ENCODE data around the gene TCOF1. TPM values are rescaled to one million over a fixed set of nuclear protein-coding genes. Genes with fewer than 3 reads are reported as not detected.
A peak's percentile ranks its signal among the peaks of the same experiment; 100 is the strongest.

TCOF1 gene
- total RNA-seq, 4 donors from 2014 or later = 27.4 to 46.0 (median 36.3) TPM

GRCh38 chr5:150396267-150396666 lies 38.8 kb downstream of the TCOF1 start:
- intact Hi-C loops (cut with DNase I) = no loop called here
- 89% methylated on average over 7 of the region's 7 CpGs for WGBS
- Histone ChIP-seq H3K4me1 (no peaks in the 10 kb centered on the region), H3K9me3 (no peaks in the 10 kb centered on the region), H3K4me3 (no peak overlapping the region), H3K27me3 (no peaks in the 10 kb centered on the region), H3K36me3 (peaks cover 71 to 100% (median 97%) of the 10 kb centered on the region in 4 donors), H3K27ac (replicated peaks in 1 of 4) (no peak overlapping the region)
- DNase-seq (ENCODE audit: extremely low spot score) = no peak
- TF ChIP-seq CTCF (IDR thresholded peaks at IDR 0.05) (no peak), EP300 (IDR thresholded peaks at IDR 0.05) (no peak), POLR2AphosphoS5 (IDR thresholded peaks at IDR 0.05) (no peak), POLR2A (IDR thresholded peaks at IDR 0.05; ENCODE audit: low read depth) (no peak)

GRCh38 chr5:150397146-150397781 lies 39.8 kb downstream of the TCOF1 start:
- Histone ChIP-seq H3K36me3 (peaks cover 63 to 100% (median 97%) of the 10 kb centered on the region in 4 donors), H3K9me3 (no peaks in the 10 kb centered on the region), H3K27me3 (no peaks in the 10 kb centered on the region), H3K27ac (replicated peaks in 1 of 4) (no peak overlapping the region), H3K4me1 (no peaks in the 10 kb centered on the region), H3K4me3 (no peak overlapping the region)
- intact Hi-C loops (cut with DNase I) = no loop called here
- TF ChIP-seq POLR2AphosphoS5 (IDR thresholded peaks at IDR 0.05) (no peak), CTCF (IDR thresholded peaks at IDR 0.05) (no peak), POLR2A (IDR thresholded peaks at IDR 0.05; ENCODE audit: low read depth) (no peak), EP300 (IDR thresholded peaks at IDR 0.05) (no peak)
- 91% methylated on average over 14 of the region's 14 CpGs for WGBS
- DNase-seq (ENCODE audit: extremely low spot score) = no peak

GRCh38 chr5:150397782-150398721 lies 40.6 kb downstream of the TCOF1 start:
- Histone ChIP-seq H3K4me1 (no peaks in the 10 kb centered on the region), H3K27ac (replicated peaks in 1 of 4) (no peak overlapping the region), H3K4me3 (no peak overlapping the region), H3K36me3 (peaks cover 55 to 100% (median 97%) of the 10 kb centered on the region in 4 donors), H3K27me3 (no peaks in the 10 kb centered on the region), H3K9me3 (no peaks in the 10 kb centered on the region)
- no peak for DNase-seq (ENCODE audit: extremely low spot score)
- intact Hi-C loops (cut with DNase I) = no loop called here
- TF ChIP-seq CTCF (IDR thresholded peaks at IDR 0.05) (no peak), POLR2AphosphoS5 (IDR thresholded peaks at IDR 0.05) (no peak), EP300 (IDR thresholded peaks at IDR 0.05) (no peak), POLR2A (IDR thresholded peaks at IDR 0.05; ENCODE audit: low read depth) (no peak)
- 95% methylated on average over 13 of the region's 13 CpGs for WGBS

- no peak overlapping the region for H3K27ac ChIP-seq (replicated peaks in 1 of 4)
- H3K36me3 ChIP-seq = peaks cover 46 to 100% (median 92%) of the 10 kb centered on the region in 4 donors
- H3K4me1 ChIP-seq = peaks cover 0 to 2% (median under 1%) of the 10 kb centered on the region in 4 donors
- DNase-seq (ENCODE audit: extremely low spot score) = no peak
- no peaks in the 10 kb centered on the region for H3K27me3 ChIP-seq
- 74% methylated on average over 9 of the region's 12 CpGs for WGBS
- no peaks in the 10 kb centered on the region for H3K9me3 ChIP-seq
- H3K4me3 ChIP-seq = no peak overlapping the region
- TF ChIP-seq EP300 (IDR thresholded peaks at IDR 0.05) = no peak
- TF ChIP-seq CTCF (IDR thresholded peaks at IDR 0.05) = peak in 1 of 3 experiments; percentile 24
- no peak for TF ChIP-seq POLR2A (IDR thresholded peaks at IDR 0.05; ENCODE audit: low read depth)
- intact Hi-C loops (cut with DNase I) = no loop called here
Observed at GRCh38 chr5:150398722-150399523, 41.4 kb downstream of the TCOF1 start.

All from esophagus muscularis mucosa (tissue), 4 donors.